T-helper 9 cell (primary cell): Measurements from ENCODE around the gene PTGES3.
A peak's percentile ranks its signal among the peaks of the same experiment; 100 is the strongest.
"Not testable (repeated sequence)": the region's sequence is repeated elsewhere in the genome, so short reads cannot be mapped to it uniquely, and the experiment has no call there.

Experiments used
- DNase-seq: peaks from one replicate; pipeline ENCODE4 v3.0.0-alpha.2; 2020

PTGES3 gene

DNA sequence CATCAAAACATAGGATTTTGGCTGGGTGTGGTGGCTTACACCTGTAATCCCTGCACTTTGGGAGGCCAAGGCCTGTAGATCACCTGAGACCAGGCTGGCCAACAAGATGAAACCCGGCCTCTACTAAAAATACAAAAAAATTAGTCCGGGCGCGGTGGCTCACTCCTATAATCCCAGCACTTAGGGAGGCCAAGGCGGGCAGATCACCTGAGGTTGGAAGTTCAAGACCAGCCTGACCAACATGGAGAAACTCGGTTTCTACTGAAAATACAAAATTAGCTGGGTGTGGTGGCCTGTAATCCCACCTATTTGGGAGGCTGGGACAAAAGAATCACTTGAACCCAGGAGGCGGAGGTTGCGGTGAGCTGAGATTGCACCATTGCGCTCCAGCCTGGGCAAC, 40.1 kb downstream of the PTGES3 start:
- not testable (repeated sequence) for DNase-seq

- peak; percentile 77 for DNase-seq
Measured at GRCh38 chr12:56645717-56646446, 42.2 kb downstream of the PTGES3 start, which contains the start of gene ATP5F1B. ATP5F1B (minus strand) TSS chr12:56645984; CDS start chr12:56645963, 21 bp downstream.

- DNase-seq: no peak
Measured at GRCh38 chr12:56645201-56645716, 42.8 kb downstream of the PTGES3 start.

DNA sequence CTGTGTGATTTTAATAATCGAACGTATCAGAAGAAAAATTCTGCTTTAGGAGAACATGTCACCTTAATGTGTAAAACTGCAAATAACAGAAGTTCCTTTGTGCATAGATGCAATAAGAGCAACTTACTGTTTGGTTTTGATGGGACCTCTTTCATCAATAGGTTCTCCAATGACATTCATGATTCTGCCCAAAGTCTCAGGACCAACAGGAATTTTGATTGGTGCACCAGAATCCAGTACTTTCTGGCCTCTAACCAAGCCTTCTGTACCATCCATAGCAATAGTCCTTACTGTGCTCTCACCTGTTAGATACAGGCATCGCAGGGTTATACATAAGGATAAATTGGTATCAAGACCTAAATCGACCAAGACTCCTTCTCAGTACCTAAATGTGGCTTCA, 43.4 kb downstream of the PTGES3 start:
- no peak for DNase-seq

DNA sequence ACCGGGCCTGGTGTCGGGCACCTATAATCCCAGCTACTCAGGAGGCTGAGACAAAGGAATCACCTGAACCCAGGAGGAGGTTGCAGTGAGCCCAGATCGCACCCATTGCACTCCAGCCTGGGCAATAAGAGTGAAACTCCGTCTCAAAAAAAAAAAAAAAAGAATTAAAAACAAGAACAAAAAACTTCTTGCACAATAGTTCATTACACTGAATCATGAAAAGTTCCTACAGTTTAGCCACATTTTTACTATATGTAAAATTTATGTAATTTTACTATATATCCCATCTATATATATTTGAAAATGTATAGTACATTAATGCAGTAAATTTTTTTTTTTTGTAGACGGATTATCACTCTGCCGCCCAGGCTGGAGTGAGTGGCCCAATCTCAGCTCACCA, 46.9 kb downstream of the PTGES3 start:
- no peak for DNase-seq

- no peak for DNase-seq
Measured at GRCh38 chr12:56637621-56638020, 50.5 kb downstream of the PTGES3 start.

DNA sequence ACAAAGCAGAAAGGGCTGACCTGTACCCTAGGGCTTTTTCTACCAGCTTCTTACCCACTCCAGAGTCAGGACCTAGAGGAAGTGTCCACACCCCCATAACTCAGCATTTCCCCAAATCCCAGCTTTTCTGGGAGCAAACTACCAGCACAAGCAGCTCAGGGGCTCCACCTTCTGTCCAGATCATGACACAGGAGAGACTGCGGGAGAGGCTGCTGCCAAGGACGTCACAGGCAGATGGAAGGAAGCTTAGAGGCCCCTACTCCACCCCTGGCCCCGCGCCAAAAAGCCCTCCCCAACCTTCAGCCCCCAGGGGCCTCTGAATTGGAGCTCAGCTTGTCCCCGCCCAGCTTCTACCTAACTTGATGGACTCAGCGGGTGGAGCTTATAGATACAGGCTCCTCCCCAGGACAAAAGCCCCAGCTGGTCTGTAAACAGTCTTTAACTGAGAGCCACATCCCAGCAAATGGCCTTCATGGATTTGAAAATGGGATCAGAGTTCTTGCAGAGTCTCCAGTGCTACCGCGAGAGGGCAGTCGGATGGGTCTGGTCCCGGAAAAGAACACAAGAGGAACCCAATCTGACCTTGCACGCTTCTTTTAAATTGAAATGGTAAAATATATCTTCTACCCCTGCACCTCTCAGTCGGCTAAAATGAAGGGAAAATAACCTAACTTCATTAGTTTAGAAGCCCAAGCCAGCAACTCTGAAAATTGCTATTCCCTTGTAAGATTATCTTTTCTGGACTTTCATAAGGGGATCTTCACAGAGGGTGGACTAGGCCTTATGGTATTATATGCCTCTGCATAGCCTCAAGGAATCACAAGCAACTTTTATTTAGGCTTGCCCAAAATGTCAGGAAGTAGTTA, 51.2 kb downstream of the PTGES3 start:
- peak; percentile 98 for DNase-seq

GRCh38 chr12:56635806-56636674, 52.0 kb downstream of the PTGES3 start:
- peak; percentile 79 for DNase-seq

DNA sequence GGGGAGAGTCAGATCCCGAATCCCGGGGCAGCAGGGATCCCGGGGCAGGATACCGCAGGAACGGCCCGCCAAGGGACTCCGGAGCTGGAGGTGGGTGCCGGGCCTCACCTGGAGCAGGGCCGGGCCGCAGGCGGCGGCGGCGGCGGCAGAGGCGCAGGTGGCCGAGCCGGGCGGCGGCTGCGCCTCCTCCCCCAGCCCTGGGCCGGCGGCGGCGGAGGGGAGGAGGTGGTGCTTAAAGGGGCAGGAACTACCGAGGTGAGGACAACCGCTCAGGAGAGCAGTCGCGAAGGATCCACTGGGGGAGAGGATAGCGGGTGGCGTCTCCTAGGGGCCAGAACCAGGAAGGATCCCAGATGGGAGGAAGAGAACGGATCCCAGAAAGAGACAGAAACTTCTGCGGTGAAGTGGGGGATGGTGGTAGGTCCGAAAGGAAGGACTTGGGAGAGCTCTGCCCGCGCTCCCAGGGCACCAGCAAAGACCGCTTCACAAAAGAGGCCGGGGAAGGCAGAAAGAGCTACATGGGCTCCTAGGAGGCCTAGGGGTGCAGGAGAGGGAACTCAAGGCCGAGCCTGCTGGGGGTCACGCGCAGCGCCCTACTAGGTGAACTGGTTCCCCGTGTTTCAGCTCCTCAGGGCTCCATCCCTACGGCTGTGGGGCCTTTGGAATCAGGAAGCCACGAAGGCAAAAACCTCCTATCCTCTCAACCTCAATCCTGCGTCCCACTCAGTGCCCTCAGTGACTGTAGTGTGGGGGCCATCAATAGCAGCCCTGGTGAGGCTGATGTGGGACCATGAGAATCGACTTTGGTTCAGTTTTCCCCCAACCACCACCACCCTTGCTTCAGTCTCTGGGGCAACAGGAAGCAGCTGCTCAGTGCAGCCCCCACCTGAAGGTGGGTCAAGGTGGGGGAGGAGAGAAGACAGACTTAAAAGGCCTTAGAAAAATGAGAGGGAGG, 53.0 kb downstream of the PTGES3 start:
- peak; percentile 56 for DNase-seq

GRCh38 chr12:56634242-56634836, 53.7 kb downstream of the PTGES3 start:
- DNase-seq: peak; percentile 13

GRCh38 chr12:56633468-56634241, 54.4 kb downstream of the PTGES3 start:
- no peak for DNase-seq

GRCh38 chr12:56632701-56633467, 55.2 kb downstream of the PTGES3 start:
- no peak for DNase-seq

GRCh38 chr12:56631790-56632700, 56.0 kb downstream of the PTGES3 start:
- DNase-seq: peak; percentile 37

- peak; percentile 78 for DNase-seq
Measured at GRCh38 chr12:56630180-56630632, 57.9 kb downstream of the PTGES3 start, which contains the start of gene BAZ2A. BAZ2A (minus strand) TSS chr12:56630326; CDS start chr12:56617530, 12,796 bp downstream.

DNA sequence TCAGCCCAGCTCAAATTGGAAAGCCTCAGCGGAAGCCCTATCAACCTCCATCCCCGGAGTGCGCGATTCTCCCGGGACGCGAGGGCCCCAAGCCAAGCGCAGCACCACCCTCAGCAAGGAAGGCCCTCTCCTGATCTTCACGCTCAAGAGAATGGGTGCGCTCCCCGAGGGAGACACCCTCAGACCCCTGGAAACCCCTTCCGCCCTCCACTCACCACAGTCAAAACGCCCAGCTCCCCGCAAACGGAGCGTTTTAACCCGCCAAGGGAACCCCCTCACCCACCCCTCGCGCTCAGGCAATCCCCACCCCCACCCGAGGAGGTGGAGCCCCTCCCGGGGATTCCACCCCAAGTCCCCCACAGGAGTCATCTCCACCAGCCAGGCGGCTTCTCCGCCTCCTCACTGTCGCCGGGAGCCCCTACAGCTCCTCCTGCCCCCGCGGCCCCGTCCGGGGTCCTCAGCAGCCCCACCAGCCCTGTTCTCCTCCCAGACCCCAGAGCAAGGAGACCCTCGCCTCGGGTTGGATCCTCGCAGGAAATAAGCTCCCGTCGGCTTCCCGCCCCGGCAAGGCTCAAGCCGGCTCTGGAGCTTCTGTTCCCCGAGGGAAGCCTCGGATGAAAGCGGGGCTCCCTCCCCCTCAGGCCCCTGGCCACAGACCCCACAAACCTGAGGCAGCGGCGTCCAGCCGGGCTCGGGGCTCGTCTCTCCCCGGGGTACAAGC, 58.5 kb downstream of the PTGES3 start:
- peak; percentile 37 for DNase-seq

DNA sequence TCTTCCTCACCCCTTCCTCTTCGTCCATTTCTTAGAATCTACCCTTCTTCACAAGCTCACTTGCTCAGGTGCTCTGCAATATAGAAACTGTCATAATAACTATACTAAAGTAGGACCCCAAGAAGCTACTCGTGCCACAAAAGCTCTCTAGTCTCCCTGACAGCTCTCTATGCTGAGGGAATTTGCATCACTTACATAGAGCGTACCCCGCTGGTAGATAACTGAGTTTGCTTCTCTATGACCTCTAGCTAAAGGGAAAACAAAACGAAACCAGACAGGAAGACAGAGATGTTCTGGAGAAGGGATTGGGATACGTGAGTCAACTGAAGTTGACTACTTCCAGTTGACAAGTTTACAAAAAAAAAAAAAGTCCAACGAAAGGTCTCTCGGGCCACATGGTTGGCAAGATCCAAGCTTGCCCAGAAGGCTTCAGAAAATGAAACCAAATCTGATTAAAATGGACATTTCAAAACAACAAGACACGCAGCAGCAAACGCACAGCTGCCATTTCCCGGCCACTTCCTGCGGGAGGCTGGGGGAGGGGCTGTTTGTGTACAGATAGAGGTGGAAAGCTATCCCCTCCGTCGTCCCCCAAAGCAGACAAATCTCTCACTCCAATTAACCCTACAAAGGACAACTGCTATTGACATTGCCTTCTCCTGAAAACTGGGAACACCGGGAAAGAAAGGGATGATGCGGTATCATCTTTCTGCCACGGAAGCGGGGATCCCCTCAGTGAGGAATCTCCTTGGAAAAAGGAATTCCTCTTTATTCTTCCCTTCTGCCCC, 59.2 kb downstream of the PTGES3 start:
- peak; percentile 57 for DNase-seq
